NCI-H128 (cell line): ENCODE data around the gene URB2.
"Not testable (repeated sequence)": the region's sequence is repeated elsewhere in the genome, so short reads cannot be mapped to it uniquely, and the experiment has no call there.

Experiments
- DNase-seq: peaks from one replicate; lab custom pipeline; 2025; ENCODE audit not compliant: unreplicated experiment; lab: John Stamatoyannopoulos, UW

Gene URB2

DNA sequence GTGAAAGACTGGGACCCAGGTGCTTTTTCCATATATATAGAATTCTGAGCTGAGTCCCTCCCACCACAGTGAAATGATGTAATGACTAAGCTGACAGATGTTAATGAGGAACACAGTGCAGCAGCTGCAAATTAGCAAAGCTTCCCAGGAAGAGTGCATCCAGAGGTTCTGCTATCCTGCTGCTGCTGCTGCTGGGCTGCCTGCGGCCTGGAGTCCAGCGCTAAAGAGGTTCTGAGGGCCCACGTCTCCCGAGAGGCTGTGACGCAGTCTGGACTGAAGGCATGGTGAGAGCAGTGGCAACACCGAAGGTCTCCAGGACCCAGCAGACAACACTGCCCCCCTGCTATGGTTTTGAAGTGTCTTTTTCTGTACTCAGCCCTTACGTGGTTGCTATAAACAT, 63.9 kb downstream of the URB2 start:
- DNase-seq = no peak

DNA sequence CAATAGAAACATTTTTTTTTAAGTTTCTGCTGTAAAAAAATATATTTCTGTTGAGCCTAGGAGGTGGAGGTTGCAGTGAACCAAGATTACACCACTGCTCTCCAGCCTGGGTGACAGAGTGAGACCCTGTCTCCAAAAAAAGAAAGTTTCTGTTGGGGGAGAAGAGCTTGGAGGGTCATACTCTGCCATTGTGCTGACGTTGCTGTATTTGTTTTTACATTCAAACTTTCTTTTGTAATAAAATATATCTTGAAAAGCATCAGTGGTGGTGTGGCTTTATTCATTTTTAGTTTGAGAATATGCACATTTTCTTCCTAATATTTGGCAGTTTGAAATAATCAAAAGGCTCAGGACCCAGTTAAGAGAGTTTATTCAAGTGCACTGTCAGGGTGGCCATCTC, 64.6 kb downstream of the URB2 start:
- no peak for DNase-seq

DNA sequence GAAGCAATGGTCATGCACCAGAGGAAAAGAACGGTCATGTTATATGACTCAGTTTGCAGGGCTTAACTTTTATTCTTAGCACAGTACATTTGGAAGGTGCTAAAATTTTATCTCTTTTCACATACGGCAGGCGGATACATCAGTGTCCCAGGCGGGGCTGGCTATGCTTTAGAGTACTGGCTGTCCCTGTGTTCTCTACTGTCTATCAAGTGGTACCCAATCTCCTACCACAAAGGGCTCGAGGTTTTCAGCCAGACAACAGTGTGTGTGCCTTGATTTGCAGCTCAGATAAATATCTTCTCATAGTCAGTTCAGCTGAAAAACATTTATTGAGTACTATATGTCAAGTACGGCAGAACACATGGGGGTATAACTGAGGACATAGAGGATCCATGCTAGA, 65.3 kb downstream of the URB2 start:
- no peak for DNase-seq

DNA sequence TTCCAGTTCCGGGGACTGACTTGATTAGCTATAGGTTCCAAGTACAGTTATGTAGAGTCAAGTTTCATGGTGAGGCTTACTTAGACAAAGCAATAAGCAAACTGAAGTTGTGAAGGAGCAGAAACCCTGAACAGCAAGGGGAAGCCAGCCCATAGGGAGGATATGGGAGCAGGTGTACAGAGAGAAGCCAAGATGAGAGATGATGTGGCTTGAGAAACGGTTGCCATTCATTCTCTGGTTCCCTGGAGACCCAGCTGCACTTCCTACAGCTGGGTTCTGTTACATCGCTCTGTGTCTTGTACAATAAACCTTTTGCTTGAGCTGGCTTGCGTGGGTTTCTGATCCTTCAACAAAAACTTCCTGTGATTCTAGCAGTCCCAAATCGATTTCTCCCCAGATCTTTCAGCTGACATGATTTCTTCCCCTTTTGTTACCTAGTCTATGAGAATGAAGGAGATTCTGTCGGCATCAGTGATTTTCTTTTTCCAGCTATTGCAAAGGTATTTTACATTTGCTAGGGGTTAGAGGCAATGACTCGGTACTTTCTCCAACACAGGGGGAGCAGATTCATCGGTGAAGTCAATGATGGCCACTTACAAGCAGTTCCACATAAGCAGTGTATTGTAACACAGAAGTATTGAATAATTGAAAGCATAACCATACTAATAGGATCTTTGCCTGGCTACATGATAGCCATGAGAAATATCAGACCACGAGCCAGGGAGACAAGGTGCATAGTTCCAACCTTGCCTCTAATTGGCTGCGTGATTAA, 67.3 kb downstream of the URB2 start:
- no peak for DNase-seq

DNA sequence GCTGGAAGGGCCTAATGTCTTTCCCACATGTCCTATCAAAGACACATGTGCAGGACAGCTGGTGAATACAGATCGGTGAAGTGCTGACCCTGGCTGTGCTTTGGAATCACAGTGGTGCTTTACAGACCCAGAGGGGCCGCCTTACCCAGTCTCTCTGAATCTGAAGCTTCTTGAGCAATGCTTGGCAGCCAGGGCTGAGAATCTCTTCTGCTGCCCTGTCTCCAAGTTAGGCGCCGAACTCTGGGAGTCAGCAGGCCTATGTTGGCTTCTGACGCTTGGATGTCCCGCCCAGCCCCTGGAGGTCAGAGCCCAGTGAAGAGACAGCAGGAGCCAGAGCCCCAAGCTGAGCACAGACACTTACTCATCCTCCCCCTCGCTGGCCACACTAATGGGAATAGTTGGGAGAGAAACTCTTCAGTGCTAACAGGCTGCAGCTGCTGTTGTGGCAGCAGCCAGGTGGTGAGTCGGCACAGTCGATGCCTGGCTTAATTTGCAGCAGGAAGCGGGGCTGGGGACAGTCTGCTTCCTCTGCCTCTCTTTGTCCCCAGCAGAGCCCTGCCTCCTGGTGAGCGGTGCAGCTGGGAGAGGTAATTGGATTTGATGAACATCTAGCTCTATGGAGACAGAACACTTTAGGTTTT, 68.1 kb downstream of the URB2 start:
- DNase-seq = peak; percentile 61

DNA sequence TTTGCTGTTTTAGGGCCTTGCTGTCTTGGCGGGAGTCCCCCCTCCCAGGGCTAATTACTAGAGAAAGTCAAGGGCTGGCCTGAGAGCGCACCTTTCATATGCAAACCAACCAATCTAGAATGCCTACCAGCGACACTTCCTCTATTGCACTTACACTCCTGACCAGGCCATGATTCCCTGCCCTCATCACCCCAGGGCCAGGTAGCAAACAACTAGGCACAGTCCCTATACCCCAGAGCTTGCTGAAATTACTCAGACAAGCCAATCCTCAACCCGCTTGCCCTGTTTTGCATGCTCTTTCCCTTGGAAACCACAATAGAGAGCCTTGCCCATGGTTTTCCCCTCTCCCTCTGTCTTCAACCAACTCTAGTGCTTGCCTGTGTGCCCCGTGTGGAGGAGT, 70.3 kb downstream of the URB2 start:
- DNase-seq = no peak

DNA sequence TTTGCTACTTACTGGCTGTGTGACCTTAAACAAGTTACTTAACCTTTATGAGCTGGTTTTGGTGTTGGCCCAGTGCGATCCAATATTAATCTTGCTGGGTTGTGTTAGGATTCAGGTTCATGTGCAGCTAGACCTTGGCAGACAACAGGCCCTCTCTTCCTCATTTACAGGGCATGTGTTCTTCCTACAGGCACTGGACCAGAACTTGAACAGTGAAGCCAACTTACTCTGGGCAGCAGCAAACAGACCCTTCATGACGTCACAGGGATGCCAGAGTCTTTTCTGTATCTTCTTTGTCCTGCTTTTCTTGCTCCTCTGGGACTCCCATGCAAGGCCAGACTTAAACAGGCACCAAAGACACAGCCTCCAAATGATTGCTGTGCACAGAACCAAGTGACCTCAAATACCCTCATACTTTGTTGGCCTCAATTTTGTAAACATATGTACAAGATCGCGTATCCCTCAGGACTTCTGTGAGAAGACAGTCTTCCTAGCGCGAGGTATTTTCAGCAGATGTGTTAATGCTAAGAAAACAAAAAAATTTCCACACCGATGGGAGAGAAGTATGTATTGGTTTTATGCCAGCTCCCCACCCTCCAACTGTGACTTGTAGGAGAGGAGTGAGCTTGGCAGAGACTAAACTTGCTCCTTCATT, 73.7 kb downstream of the URB2 start:
- no peak for DNase-seq

DNA sequence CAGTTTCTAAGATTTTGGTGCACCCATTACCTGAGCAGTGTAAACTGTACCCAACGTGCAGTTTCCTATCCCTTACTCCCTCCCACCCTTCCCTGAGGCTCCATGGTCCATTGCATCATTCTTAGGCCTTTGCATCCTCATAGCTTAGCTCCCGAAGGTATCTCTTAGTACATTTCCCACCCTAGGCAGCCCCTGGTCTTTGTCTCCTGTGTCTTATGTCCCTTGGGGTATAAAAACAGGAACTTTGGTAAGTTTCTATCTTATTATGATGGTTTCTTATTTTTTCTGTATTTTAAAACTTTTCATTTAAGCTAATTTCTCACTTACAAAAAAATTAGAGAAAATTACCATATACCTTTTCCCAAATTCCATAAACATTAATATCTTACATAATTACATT, 78.1 kb downstream of the URB2 start:
- DNase-seq = no peak

DNA sequence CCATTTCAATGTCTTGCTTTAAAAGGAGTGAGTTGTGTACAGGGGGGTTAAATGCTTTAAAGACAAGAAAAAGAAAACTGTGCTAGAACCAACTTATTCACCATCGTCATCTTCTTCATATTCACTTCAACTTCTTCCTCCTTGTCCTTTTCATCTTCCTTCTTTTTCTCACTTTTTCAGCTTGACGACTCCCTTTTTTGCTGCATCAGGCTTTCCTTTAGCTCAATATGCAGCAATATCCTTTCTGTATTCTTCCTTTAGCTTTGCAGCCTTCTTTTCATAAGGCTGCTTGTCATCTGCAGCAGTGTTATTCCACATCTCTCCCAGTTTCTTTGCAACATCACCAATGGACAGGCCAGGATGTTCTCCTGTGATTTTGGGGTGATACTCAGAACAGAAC, 79.1 kb downstream of the URB2 start:
- not testable (repeated sequence) for DNase-seq

DNA sequence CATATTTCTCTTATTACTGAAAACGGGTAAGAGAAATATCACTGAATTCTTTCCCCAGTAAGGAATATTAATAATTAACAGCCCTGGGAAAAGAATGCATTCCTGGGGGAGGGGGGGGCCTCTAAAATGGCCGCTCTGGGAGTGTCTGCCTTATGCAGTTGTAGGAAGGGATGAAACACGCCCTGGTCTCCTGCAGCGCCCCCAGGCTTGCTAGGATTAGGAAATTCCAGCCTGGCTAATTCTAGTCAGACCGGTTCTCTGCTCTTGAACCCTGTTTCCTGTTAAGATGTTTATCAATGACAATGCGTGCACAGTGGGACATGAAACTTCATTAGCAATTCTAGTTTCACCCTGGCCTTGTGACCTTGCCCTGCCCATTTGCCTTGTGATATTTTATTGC, 81.1 kb downstream of the URB2 start:
- not testable (repeated sequence) for DNase-seq

DNA sequence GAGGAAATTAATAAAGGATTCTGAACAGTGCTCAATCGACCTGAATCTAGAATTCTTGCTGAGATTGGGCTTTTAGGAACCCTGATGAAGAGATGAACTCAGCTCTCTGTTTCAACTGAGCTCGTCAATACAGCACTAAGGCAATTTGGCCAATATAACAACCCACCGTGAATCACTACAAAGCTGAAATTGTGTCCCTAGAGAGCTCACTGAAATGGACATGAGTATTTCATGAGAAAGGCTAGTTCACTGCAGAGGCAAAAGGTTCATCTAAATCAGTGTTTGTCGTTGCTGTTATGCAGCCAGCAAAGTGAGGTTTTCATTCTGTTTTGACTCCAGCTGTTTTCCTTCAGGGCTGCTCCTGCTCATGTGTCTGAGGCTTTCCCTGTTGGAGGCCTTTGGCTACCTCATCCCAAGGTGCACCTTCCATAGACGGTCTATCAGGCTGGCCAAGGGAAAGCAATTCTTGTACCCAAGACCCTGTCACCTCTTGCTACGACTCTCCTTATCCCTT, 83.5 kb downstream of the URB2 start:
- DNase-seq = no peak
